C4-2B (cell line): ENCODE results near the gene GALNT4.

Experiments
- CTCF ChIP-seq: fragments of 450-650 bp; conservative IDR thresholded peaks from 2 replicates; pipeline ENCODE4 v1.5.1; 2017; ENCODE audit warnings: mild to moderate bottlenecking
- ZFX ChIP-seq: fragments of 450-650 bp; IDR thresholded peaks from 2 replicates; pipeline ENCODE4 v1.6.1; 2017

GRCh38 chr12:89544022-89544421 is 19.4 kb upstream of the GALNT4 start:
- no peak for TF ChIP-seq CTCF
- TF ChIP-seq ZFX, result no peak
